Measurements from ENCODE around the gene APOA4. TPM values are rescaled to one million over a fixed set of nuclear protein-coding genes. Genes with fewer than 3 reads are reported as not detected.
"Not testable (repeated sequence)": the region's sequence is repeated elsewhere in the genome, so short reads cannot be mapped to it uniquely, and the experiment has no call there.

Gene APOA4
- total RNA-seq, 1 donor from 2014 or later, result not detected

DNA sequence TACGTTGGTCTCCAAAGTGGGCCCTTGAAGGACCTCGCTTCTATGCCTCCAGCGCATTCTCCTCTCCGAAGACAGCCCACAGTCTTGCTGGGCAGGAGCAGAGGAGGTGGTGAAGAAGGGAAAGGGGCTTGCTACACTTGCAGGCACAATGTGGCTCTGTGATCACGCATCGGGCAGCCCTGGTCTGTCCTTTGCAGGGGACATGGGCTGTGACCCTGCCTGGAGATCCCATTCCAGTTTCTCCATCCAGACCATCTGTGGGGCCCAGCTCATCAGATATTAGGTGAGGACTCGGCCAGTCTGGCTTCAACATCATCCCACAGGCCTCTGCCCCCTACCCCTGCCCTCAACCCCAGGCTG lies 13.5 kb upstream of the APOA4 start:
- H3K4me3 ChIP-seq, result peak overlapping the region; percentile 59
- H3K9me3 ChIP-seq (replicated peaks), result no peaks in the 10 kb centered on the region
- DNase-seq, result no peak
- no peaks in the 10 kb centered on the region for H3K36me3 ChIP-seq
- no peaks in the 10 kb centered on the region for H3K27me3 ChIP-seq (ENCODE audit: low read depth)
- TF ChIP-seq, protein P1, sequence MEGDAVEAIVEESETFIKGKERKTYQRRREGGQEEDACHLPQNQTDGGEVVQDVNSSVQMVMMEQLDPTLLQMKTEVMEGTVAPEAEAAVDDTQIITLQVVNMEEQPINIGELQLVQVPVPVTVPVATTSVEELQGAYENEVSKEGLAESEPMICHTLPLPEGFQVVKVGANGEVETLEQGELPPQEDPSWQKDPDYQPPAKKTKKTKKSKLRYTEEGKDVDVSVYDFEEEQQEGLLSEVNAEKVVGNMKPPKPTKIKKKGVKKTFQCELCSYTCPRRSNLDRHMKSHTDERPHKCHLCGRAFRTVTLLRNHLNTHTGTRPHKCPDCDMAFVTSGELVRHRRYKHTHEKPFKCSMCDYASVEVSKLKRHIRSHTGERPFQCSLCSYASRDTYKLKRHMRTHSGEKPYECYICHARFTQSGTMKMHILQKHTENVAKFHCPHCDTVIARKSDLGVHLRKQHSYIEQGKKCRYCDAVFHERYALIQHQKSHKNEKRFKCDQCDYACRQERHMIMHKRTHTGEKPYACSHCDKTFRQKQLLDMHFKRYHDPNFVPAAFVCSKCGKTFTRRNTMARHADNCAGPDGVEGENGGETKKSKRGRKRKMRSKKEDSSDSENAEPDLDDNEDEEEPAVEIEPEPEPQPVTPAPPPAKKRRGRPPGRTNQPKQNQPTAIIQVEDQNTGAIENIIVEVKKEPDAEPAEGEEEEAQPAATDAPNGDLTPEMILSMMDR (IDR thresholded peaks at IDR 0.05; ENCODE audit: borderline replicate concordance), result no peak
- peak overlapping the region; percentile 84 for H3K27ac ChIP-seq (replicated peaks)
- intact Hi-C loops (cut with micrococcal nuclease), result no loop called here
- H3K4me1 ChIP-seq, result peaks cover 42% of the 10 kb centered on the region

DNA sequence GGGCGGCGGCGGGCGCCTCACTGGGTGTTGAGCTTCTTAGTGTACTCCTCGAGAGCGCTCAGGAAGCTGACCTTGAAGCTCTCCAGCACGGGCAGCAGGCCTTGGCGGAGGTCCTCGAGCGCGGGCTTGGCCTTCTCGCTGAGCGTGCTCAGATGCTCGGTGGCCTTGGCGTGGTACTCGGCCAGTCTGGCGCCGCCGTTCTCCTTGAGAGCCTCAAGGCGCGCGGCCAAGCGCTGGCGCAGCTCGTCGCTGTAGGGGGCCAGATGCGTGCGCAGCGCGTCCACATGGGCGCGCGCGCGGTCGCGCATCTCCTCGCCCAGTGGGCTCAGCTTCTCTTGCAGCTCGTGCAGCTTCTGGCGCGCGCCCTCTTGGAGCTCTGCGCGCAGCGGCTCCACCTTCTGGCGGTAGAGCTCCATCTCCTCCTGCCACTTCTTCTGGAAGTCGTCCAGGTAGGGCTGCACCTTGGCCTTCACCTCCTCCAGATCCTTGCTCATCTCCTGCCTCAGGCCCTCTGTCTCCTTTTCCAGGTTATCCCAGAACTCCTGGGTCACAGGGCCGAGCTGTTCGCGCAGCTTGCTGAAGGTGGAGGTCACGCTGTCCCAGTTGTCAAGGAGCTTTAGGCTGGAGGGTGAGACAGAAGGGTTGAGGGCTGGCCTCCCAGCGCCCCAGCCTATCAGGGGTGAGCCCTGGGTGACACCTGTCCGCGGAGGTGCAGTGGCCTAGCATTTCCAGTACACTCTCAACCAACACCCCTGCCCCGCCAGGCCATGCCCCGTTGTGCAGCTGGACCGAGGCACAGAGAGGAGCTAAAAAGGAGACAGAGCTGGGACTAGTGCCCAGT lies 12.9 kb upstream of the APOA4 start:
- H3K27me3 ChIP-seq (ENCODE audit: low read depth), result no peaks in the 10 kb centered on the region
- DNase-seq, result peak; percentile 88
- intact Hi-C loops (cut with micrococcal nuclease), result no loop called here
- TF ChIP-seq, protein P1 (IDR thresholded peaks at IDR 0.05; ENCODE audit: borderline replicate concordance), result peak; percentile 65
- H3K4me3 ChIP-seq, result peak overlapping the region; percentile 59
- H3K27ac ChIP-seq (replicated peaks), result peak overlapping the region; percentile 84
- no peaks in the 10 kb centered on the region for H3K9me3 ChIP-seq (replicated peaks)
- H3K36me3 ChIP-seq, result no peaks in the 10 kb centered on the region
- H3K4me1 ChIP-seq, result peaks cover 42% of the 10 kb centered on the region

DNA sequence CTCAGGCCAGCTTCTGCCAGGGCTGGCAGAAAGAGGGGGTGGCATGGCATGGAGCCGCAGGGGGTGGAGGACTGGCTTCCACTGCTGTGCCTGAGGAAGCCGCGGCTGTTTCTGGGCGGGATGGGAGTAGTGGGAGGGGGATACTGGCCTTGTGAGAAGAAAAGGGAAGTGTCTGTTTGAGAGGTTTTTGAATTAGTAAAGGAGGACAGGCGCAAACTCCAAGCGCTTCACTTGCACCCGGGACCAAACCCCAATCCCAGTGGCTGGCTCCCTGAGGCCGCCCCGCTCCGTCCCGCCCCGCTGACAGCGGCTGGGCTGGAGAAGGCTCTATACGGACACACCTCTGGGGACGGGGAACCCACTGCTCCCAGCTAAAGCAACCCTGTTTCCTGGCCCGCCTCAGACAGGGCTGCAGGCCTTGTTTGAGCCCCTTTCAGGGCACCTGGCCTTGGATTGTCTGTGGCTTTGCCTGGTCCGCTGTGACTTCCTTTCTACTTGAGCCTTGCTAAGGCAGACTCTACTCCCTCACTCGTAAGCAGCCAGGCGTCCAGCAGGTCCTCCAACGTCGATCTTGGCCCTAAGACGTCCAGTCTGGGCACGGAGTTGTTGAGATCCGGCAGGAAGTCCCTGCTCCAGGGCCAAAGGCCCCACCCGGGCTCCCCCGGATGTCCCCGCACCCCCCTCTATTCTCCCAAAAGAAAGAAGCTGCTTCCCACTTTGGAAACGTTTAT lies 12.1 kb upstream of the APOA4 start:
- intact Hi-C loops (cut with micrococcal nuclease), result no loop called here
- peak overlapping the region; percentile 84 for H3K27ac ChIP-seq (replicated peaks)
- peaks cover 39% of the 10 kb centered on the region for H3K4me1 ChIP-seq
- no peaks in the 10 kb centered on the region for H3K27me3 ChIP-seq (ENCODE audit: low read depth)
- TF ChIP-seq, protein P1 (IDR thresholded peaks at IDR 0.05; ENCODE audit: borderline replicate concordance), result no peak
- no peaks in the 10 kb centered on the region for H3K36me3 ChIP-seq
- H3K9me3 ChIP-seq (replicated peaks), result no peaks in the 10 kb centered on the region
- peak overlapping the region; percentile 59 for H3K4me3 ChIP-seq
- no peak for DNase-seq

DNA sequence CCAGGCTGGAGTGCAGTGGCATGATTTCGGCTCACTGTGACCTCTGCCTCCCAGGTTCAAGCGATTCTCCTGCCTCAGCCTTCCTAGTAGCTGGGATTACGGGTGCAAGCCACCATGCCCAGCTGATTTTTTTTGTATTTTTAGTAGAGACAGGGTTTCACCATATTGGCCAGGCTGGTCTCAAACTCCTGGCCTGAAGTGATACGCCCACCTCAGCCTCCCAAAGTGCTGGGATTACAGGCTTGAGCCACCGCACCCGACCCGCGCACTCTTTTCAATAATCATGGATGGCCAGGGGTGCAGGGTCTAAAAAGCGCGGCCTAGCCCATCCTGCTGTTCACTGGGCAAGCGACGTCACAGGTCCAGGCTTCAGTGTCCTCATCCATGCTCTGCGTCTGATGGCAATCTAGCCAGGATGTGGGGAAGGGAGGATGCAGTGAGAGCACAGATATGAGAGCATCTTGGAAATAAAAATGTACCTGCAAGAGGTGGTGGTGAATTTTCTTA lies 11.5 kb upstream of the APOA4 start:
- H3K9me3 ChIP-seq (replicated peaks); DNase-seq; H3K27me3 ChIP-seq (ENCODE audit: low read depth); H3K36me3 ChIP-seq; intact Hi-C loops (cut with micrococcal nuclease): not testable (repeated sequence)
- Histone ChIP-seq H3K27ac (replicated peaks) (peak overlapping the region; percentile 84), H3K4me3 (peak overlapping the region; percentile 59), H3K4me1 (peaks cover 38% of the 10 kb centered on the region)

DNA sequence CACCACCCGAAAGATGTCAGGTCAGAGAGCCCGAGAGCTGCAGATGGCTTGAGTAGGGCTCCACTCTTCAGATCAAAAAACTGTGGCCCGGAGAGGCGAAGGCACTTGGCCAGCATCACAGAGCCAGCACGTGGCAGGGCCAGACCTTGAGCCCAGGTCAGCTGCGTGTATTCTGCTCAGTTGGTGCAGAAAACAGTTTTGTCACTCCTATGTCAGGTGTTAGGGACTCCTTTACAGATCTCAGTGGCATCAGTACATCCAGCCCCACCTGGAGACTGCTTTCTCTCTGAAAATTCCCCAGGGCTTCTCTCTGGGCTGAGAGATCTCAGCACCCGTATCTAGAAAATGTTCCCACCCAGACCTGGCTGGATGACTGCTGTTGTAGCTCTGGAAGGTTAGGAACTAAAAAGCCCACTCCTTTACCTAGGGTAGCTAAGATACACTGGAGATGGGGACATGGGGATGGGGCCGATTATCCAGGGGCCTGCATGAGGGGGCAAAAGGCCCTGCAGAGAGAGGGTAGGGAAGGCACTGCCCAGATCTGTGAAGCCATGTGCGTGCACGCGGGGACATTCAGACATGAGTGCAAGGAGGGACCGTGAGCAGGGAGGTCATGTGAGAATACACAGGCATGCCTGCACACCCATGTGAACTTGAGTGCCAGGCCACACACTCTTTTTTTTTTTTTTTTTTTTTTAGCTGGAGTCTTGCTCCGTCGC lies 10.9 kb upstream of the APOA4 start:
- Histone ChIP-seq H3K27ac (replicated peaks) (no peak overlapping the region), H3K9me3 (replicated peaks) (no peaks in the 10 kb centered on the region), H3K27me3 (ENCODE audit: low read depth) (no peaks in the 10 kb centered on the region), H3K4me3 (no peak overlapping the region), H3K4me1 (peaks cover 38% of the 10 kb centered on the region), H3K36me3 (no peaks in the 10 kb centered on the region)
- intact Hi-C loops (cut with micrococcal nuclease), result no loop called here
- TF ChIP-seq, protein P1 (IDR thresholded peaks at IDR 0.05; ENCODE audit: borderline replicate concordance), result no peak
- DNase-seq, result no peak
